WTC11 (cell line): ENCODE data around the gene PDE11A.

ENCODE experiments used
- CTCF ChIP-seq: fragments of 200-600 bp; IDR thresholded peaks from 2 replicates; pipeline ENCODE4 v1.8.0; 2022; ENCODE audit warnings: antibody characterized with exemption
- FOXJ3 ChIP-seq: sonication (generic); formaldehyde crosslinking; IDR thresholded peaks from 2 replicates; pipeline ENCODE4 v1.9.0; 2021; ENCODE audit warnings: missing genetic modification reagents, mild to moderate bottlenecking, borderline replicate concordance
- HMGA2 ChIP-seq: fragments of 250-450 bp; sonication (Bioruptor Pico); IDR thresholded peaks from 2 replicates; pipeline ENCODE4 v1.4.0; 2021; ENCODE audit warnings: mild to moderate bottlenecking, moderate library complexity
- MLX ChIP-seq: sonication (generic); formaldehyde crosslinking; IDR thresholded peaks from 2 replicates; pipeline ENCODE4 v1.8.1; 2023; ENCODE audit warnings: mild to moderate bottlenecking, missing genetic modification reagents, moderate library complexity
- MYBL2 ChIP-seq: sonication (generic); formaldehyde crosslinking; IDR thresholded peaks from 2 replicates; pipeline ENCODE4 v1.8.1; 2023; ENCODE audit warnings: mild to moderate bottlenecking, moderate library complexity, missing genetic modification reagents
- NFATC4 ChIP-seq: fragments of 250-450 bp; sonication (Bioruptor Pico); IDR thresholded peaks from 2 replicates; pipeline ENCODE4 v1.9.0; 2021; ENCODE audit warnings: mild to moderate bottlenecking
- SOX15 ChIP-seq: fragments of 250-450 bp; sonication (Bioruptor Pico); IDR thresholded peaks from 2 replicates; pipeline ENCODE4 v1.9.0; 2021; ENCODE audit warnings: mild to moderate bottlenecking
- ZNF121 ChIP-seq: sonication (generic); formaldehyde crosslinking; IDR thresholded peaks from 2 replicates; pipeline ENCODE4 v1.8.0; 2023; ENCODE audit warnings: missing genetic modification reagents
- ZNF232 ChIP-seq: sonication (generic); formaldehyde crosslinking; IDR thresholded peaks from 2 replicates; pipeline ENCODE4 v1.8.0; 2022; ENCODE audit warnings: mild to moderate bottlenecking, missing genetic modification reagents

- no peak for TF ChIP-seq ZNF121 (CRISPR knock-in tag)
- TF ChIP-seq CTCF: no peak
- no peak for TF ChIP-seq MYBL2 (CRISPR knock-in tag)
- TF ChIP-seq HMGA2 (CRISPR knock-in tag): no peak
- no peak for TF ChIP-seq ZNF232 (CRISPR knock-in tag)
- no peak for TF ChIP-seq NFATC4 (CRISPR knock-in tag)
- no peak for TF ChIP-seq MLX (CRISPR knock-in tag)
- no peak for TF ChIP-seq FOXJ3 (CRISPR knock-in tag)
- TF ChIP-seq SOX15 (CRISPR knock-in tag): no peak
These were observed 294.1 kb downstream of the PDE11A start for GRCh38 chr2:177778472-177778871.
